Measurements from ENCODE around the gene MACROD1.
"Not testable (repeated sequence)": the region's sequence is repeated elsewhere in the genome, so short reads cannot be mapped to it uniquely, and the experiment has no call there.

The MACROD1 gene

GRCh38 chr11:64056861-64057260, 109.1 kb downstream of the MACROD1 start:
- DNase-seq (ENCODE audit: low read depth in 2 of 2), result no peak

GRCh38 chr11:64056213-64056785, 109.6 kb downstream of the MACROD1 start:
- DNase-seq (ENCODE audit: low read depth in 2 of 2), result no peak

- DNase-seq (ENCODE audit: low read depth in 2 of 2), result no peak
Observed at GRCh38 chr11:64055077-64055476, 110.8 kb downstream of the MACROD1 start.

DNA sequence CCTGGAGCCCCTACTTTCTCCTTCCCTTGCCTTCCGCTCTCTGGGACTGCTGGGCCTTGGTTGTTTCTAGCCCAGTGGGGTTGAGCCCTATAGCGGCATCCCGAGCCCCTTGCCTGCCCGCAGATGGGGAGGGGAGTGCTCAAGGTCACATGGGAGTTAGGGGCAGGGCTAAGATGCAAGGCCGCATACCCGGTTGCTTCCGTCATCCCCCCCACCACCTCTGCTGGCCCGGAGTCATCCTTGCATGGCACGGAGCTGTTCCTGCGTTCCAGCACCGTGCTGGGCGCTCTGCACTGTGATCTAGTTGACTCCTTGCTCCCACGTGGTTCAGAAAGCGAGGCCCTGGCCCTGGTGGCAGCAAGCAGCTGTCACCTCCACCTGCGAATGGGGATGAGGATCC, 112.2 kb downstream of the MACROD1 start:
- no peak for DNase-seq (ENCODE audit: low read depth in 2 of 2)

GRCh38 chr11:64052938-64053622, 112.8 kb downstream of the MACROD1 start:
- no peak for DNase-seq (ENCODE audit: low read depth in 2 of 2)

DNA sequence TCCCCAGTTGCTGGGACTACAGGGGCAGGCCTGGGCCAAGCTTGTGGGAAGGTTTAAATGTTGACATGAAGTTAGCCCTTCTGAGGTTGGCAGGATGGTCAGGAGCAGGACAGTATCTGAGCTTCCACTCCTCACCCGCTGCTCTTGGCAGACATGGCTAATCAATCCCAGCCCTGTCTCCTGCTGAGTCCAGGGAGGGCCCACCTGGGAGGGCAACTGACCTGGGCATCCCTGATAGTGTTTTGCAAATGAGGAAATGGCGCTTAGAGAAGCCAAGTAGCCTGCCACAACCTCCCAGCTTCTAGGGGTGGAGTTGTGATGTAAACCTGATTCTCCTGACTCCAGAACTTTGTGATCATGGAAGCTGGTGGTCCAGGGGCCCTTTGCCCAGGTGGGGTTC, 113.5 kb downstream of the MACROD1 start:
- DNase-seq (ENCODE audit: low read depth in 2 of 2), result no peak

DNA sequence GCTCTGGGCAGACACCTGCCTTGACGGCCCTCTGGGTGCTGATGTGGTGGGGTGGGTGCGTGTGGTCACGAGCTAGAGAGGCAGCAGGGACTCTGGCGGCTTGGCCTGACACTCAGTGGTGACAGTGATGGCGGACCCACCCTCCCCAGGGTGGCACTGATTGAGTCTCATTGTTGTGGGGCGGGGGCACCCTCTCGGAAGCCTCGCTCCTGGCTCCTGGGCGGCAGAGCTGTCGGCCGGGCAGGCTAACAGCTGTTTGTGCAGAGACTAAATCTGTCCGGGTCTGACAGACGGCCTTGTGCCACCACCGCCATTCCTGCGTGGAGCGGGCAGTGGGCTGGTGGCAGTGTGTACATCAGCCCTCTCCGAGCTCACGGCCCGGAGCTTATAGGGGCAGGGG, 114.6 kb downstream of the MACROD1 start:
- no peak for DNase-seq (ENCODE audit: low read depth in 2 of 2)

DNA sequence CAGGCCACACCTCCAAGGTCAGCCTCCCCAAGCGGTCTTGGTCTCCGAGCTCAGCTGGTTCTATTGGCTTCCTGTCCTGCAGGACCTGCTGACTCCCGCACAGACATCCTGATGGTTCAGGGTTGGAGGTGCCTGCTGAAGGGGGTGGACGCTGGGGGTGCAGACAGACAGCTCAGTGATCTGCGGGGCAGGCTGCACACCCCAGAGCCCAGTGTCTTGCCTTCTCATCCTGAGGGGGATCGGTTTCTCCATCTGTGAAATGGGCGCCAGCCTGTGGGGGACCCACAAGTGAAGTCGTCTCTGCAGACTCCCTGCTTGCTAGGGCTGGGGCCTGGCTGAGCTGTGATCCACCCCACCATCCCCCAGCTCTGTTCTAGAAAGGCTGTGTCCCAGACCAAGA, 116.4 kb downstream of the MACROD1 start:
- no peak for DNase-seq (ENCODE audit: low read depth in 2 of 2)

GRCh38 chr11:64048042-64048854, 117.7 kb downstream of the MACROD1 start:
- DNase-seq (ENCODE audit: low read depth in 2 of 2), result no peak

DNA sequence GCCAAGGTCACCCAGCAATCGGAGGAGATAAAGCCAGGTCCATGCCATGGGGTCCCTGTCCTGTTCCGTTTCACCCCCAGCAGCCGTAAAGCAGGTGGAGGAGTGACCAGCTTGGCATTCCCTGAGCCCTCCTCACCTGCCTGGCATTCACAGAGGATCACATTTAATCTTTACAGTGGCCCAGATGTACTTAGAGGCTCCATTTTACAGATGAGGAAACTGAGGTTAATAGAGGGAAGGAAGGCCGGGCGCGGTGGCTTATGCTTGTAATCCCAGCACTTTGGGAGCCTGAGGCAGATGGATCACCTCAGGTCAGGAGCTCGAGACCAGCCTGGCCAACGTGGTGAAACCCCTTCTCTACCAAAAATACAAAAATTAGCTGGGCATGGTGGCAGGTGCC, 118.5 kb downstream of the MACROD1 start:
- not testable (repeated sequence) for DNase-seq (ENCODE audit: low read depth in 2 of 2)

DNA sequence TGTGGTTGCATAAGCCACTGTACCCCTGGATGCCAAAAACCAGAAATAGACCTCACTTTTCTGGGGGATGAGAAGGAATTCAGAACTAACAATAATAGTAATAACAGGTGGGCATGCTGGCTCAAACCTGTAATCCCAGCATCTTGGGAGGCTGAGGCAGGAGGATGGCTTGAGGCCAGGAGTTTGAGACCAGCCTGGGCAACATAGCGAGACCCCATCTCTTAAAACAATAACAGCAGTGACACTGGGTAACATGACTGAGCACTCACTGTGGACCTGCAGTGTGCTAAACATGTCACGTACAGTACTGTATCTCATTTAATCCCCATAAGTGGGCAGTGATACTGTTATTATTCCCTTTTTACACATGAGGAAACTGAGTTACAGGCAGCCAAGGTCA, 120.2 kb downstream of the MACROD1 start:
- DNase-seq (ENCODE audit: low read depth in 2 of 2), result no peak

DNA sequence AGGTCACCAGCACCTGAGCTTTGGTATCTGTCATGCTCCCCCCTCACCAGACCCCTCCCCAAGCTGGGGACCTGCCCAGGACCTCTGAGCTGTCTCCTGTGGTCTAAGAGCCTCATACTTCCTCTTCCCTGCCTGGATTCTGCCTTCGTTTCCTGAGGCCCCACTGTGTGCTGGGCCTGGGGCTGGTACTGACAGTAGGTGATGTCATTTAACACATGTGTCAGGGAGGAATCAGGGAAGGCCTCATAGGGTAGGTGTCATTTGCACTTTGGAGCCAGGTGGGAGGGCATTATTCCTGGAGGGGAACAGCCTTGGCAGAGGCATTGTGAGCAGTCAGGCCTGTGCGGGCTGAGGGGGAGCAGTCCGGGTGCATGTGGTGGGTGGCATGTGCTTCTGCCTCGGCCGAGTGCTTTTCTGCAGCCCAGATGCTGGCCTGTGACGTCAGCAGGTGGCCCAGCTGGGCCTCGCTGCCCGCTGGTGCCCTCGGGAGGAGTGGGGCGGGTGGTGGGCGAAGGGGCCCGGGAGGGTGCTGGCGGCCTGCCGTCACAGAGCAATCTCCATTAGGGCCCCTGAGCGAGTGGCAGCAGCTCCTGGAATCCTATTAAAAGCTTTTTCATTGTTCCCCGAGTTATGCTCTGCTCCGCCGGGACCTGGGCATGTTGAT, 121.1 kb downstream of the MACROD1 start:
- DNase-seq (ENCODE audit: low read depth in 2 of 2), result no peak

GRCh38 chr11:64043545-64043944, 122.4 kb downstream of the MACROD1 start:
- DNase-seq (ENCODE audit: low read depth in 2 of 2), result no peak

GRCh38 chr11:64042301-64042700, 123.6 kb downstream of the MACROD1 start:
- DNase-seq (ENCODE audit: low read depth in 2 of 2), result no peak

- DNase-seq (ENCODE audit: low read depth in 2 of 2), result no peak
Observed at GRCh38 chr11:64041846-64042245, 124.1 kb downstream of the MACROD1 start.

DNA sequence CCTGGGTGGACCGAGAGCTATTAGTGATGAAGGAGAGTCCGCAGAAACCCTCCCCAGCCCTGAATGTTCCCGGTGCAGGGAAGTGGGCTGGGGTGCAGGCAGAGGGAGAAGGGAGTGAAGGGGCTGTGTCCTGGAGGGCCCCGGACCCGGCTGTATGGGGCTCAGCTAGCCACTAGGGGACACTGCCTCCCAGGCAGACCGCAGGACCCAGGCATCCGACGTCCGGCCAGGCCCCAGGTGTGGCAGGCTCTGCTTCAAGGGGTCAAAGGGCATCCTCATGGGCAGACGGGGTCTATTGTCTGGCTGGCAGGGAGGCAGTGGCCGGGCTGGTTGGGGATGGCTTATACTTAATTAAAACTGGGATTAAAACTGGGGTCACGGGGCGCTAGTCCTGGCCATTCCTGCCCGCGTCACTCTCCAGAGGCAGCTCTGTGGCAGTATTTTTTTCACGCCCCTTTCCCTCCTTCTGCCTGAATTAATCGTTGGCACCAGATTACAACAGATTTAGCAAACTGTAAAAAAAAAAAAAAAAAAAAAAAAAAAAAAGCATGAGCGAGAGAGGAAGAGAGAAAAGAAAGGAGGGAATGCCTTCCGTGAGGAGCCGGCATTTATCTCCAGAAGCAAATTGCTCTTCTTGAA, 125.1 kb downstream of the MACROD1 start:
- no peak for DNase-seq (ENCODE audit: low read depth in 2 of 2)

DNA sequence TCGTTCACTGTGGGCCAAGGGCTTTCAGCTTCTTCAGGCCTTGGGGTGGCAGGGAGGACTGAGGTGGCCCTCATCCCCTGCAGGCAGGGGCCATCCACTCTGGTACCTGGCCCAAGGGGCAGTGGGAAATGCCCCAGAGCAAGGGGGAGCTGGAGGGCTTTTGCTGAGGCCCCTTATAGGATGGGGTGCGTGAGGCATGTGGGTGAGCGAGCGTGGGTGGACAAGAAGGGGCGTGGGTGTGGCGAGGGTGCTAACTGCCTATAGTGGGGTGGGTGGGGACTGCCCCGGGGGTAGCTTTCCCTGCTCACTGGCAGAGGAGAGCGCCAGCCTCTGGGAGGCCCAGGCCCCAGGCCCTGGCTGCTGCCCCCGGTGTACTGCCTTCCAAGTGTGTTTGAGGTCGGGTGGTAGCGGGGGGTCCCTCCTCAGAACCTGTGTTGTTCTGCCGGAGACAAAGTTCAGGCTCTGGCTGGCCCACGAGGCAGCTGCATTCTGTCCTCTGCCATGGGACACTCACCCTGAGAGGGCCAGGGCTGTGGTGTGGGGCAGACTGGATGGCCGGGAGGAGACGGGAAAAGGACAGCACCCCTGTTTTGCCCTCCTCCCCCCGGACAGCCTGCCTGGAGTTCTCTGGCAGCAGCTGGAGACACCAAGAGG, 126.8 kb downstream of the MACROD1 start:
- DNase-seq (ENCODE audit: low read depth in 2 of 2), result no peak

GRCh38 chr11:64038500-64038899, 127.4 kb downstream of the MACROD1 start:
- no peak for DNase-seq (ENCODE audit: low read depth in 2 of 2)

GRCh38 chr11:64037027-64037634, 128.8 kb downstream of the MACROD1 start:
- DNase-seq (ENCODE audit: low read depth in 2 of 2), result no peak

- no peak for DNase-seq (ENCODE audit: low read depth in 2 of 2)
Observed at GRCh38 chr11:64036087-64037026, 129.6 kb downstream of the MACROD1 start.
